PFSK-1 (cell line): ENCODE data around the gene GTPBP6.

Experiments used
- FOXP2 ChIP-seq: optimal IDR thresholded peaks from 2 replicates; pipeline ENCODE3; 2011; ENCODE audit warnings: borderline replicate concordance, control low read depth, inconsistent platforms; ENCODE audit not compliant: insufficient read depth; ENCODE audit errors: extremely low read length, extremely low read depth
- POLR2AphosphoS5 ChIP-seq: IDR thresholded peaks from 2 replicates; pipeline ENCODE4 v1.6.1; 2012; ENCODE audit warnings: low read depth, mild to moderate bottlenecking, control low read depth, low read length, moderate library complexity
- SIN3A ChIP-seq: IDR thresholded peaks from 2 replicates; pipeline ENCODE4 v1.6.1; 2012; ENCODE audit warnings: mild to moderate bottlenecking, low read length, moderate library complexity, borderline replicate concordance; ENCODE audit not compliant: insufficient read depth
- TAF1 ChIP-seq: IDR thresholded peaks from 2 replicates; pipeline ENCODE4 v1.6.1; 2012; ENCODE audit warnings: low read length, control low read depth, borderline replicate concordance; ENCODE audit not compliant: insufficient read depth
- TF ChIP-seq, protein P1 (sequence below), 2 experiments: IDR thresholded peaks; 2 replicates each; pipeline versions ENCODE4 v1.6.1 to v1.8.0; 2011 to 2012; ENCODE audit warnings: low read depth in 2 of 2, low read length in 2 of 2, control low read depth in 1 of 2, inconsistent platforms in 1 of 2, mild to moderate bottlenecking in 1 of 2, moderate library complexity in 1 of 2; ENCODE audit not compliant: insufficient read depth in 1 of 2

The GTPBP6 gene

DNA sequence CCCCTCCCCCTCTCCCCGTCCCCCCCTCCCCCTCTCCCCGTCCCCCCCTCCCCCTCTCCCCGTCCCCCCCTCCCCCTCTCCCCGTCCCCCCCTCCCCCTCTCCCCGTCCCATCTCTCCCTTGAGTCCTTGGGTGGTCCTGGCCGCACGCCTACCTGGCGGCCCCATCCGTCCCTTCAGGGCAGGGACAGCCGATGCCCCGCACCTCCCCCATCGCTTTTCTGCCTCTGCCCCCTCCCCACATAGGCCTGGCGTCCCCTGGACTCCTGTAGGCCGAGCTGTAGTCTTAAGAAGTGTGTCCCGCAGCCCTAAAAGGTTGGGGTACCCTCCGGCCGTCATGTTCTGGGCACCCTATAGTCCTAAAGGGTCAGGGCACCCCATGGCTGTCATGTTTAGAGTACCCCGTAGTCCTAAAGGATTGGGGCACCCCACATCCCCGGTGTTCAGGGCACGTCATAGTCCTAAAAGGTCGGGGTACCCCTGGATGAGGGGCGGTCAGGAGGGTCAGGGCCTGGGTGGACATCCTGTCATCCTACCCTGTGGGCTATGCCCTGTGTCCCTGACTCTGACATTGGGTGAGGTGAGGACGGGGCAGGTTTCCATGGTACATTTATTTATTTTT, 10.8 kb upstream of the GTPBP6 start:
- no peak for TF ChIP-seq TAF1

DNA sequence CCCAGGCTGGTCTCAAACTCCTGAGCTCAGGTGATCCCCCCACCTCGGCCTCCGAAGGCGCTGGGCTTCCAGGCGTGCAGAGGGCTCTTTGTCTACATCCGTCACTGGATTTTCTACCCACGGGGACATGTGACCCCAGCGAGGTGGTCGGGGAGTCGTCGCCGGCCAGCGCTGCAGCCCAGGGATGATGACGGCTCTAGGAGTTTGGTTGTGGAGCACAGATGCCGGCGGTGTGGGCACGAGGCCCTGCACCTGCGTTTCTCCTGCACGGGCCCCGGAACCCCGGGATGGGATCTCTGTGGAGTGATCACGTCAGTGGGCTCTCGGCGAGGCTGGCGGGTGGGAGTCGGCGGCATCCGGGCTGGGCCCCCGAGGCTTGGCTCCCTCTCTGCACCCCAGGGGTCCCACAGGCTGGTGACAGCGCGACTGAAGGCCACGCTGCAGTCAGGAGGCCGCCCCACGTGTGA, 9.1 kb upstream of the GTPBP6 start:
- TF ChIP-seq, protein P1, sequence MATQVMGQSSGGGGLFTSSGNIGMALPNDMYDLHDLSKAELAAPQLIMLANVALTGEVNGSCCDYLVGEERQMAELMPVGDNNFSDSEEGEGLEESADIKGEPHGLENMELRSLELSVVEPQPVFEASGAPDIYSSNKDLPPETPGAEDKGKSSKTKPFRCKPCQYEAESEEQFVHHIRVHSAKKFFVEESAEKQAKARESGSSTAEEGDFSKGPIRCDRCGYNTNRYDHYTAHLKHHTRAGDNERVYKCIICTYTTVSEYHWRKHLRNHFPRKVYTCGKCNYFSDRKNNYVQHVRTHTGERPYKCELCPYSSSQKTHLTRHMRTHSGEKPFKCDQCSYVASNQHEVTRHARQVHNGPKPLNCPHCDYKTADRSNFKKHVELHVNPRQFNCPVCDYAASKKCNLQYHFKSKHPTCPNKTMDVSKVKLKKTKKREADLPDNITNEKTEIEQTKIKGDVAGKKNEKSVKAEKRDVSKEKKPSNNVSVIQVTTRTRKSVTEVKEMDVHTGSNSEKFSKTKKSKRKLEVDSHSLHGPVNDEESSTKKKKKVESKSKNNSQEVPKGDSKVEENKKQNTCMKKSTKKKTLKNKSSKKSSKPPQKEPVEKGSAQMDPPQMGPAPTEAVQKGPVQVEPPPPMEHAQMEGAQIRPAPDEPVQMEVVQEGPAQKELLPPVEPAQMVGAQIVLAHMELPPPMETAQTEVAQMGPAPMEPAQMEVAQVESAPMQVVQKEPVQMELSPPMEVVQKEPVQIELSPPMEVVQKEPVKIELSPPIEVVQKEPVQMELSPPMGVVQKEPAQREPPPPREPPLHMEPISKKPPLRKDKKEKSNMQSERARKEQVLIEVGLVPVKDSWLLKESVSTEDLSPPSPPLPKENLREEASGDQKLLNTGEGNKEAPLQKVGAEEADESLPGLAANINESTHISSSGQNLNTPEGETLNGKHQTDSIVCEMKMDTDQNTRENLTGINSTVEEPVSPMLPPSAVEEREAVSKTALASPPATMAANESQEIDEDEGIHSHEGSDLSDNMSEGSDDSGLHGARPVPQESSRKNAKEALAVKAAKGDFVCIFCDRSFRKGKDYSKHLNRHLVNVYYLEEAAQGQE (IDR thresholded peaks at IDR 0.05; ENCODE audit: insufficient read depth in 1 of 2, low read depth in 2 of 2, low read length in 2 of 2): no peak
- TF ChIP-seq FOXP2 (no peak), POLR2AphosphoS5 (no peak), SIN3A (no peak), TAF1 (no peak)

GRCh38 chrX:323721-324628, 5.4 kb upstream of the GTPBP6 start:
- TF ChIP-seq TAF1: no peak
- TF ChIP-seq POLR2AphosphoS5: no peak
- TF ChIP-seq SIN3A: no peak
- TF ChIP-seq, protein P1 (IDR thresholded peaks at IDR 0.05; ENCODE audit: insufficient read depth in 1 of 2, low read depth in 2 of 2, low read length in 2 of 2): no peak
- TF ChIP-seq FOXP2: no peak

GRCh38 chrX:320126-320783, 1.7 kb upstream of the GTPBP6 start:
- TF ChIP-seq POLR2AphosphoS5: 0 out of 2 replicates have a peak, but pooled peaks have one; percentile 25
- TF ChIP-seq, protein P1 (IDR thresholded peaks at IDR 0.05; ENCODE audit: insufficient read depth in 1 of 2, low read depth in 2 of 2, low read length in 2 of 2): no peak

DNA sequence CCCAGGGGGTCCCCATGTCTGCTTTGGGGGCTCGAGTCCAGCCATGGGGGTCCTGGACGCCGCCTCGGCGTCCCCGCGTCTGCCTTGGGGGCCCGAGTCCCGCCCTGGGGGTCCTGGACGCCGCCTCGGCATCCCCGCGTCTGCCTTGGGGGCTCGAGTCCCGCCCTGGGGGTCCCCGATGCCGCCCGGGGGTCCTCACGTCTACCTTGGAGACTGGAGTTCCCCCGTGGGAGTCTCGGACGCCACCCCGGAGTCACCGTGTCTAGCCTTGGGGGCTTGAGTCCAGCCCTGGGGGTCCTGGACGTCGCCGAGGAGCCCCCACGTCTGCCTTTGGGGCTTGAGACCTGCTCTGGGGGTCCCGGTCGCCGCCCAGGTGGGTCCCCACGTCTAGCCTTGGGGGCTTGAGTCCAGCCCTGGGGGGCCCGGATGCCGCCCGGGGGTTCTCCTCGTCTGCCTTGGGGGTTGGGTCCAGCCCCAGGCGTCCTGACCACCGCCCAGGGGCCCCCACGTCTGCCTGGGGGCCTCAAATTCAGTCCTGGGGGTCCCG, 1.1 kb upstream of the GTPBP6 start:
- TF ChIP-seq, protein P1 (IDR thresholded peaks at IDR 0.05; ENCODE audit: insufficient read depth in 1 of 2, low read depth in 2 of 2, low read length in 2 of 2): no peak
- TF ChIP-seq TAF1 (no peak), POLR2AphosphoS5 (no peak), SIN3A (no peak), FOXP2 (no peak)
